Kidney capillary endothelial cell (primary cell): Measurements from ENCODE around the gene ZMYM4.
"Not testable (repeated sequence)": the region's sequence is repeated elsewhere in the genome, so short reads cannot be mapped to it uniquely, and the experiment has no call there.

Source experiments
- DNase-seq: peaks from one replicate; pipeline ENCODE4 v3.0.0-alpha.2; 2018; ENCODE audit warnings: low spot score

Gene ZMYM4

GRCh38 chr1:35326246-35326866, 57.8 kb downstream of the ZMYM4 start:
- no peak for DNase-seq

GRCh38 chr1:35331618-35332017, 63.1 kb downstream of the ZMYM4 start:
- not testable (repeated sequence) for DNase-seq

GRCh38 chr1:35334485-35334884, 66.0 kb downstream of the ZMYM4 start:
- DNase-seq: no peak

GRCh38 chr1:35340519-35340918, 72.0 kb downstream of the ZMYM4 start:
- no peak for DNase-seq

GRCh38 chr1:35345439-35345981, 77.0 kb downstream of the ZMYM4 start:
- no peak for DNase-seq

GRCh38 chr1:35350872-35351271, 82.4 kb downstream of the ZMYM4 start:
- DNase-seq: no peak

- no peak for DNase-seq
Measured at GRCh38 chr1:35359995-35360394, 91.5 kb downstream of the ZMYM4 start.

GRCh38 chr1:35361638-35362037, 93.1 kb downstream of the ZMYM4 start:
- DNase-seq: no peak

GRCh38 chr1:35364741-35365140, 96.2 kb downstream of the ZMYM4 start:
- DNase-seq: no peak

GRCh38 chr1:35367914-35368313, 99.4 kb downstream of the ZMYM4 start:
- DNase-seq: no peak

- peak; percentile 72 for DNase-seq
Measured at GRCh38 chr1:35369922-35370671, 101.6 kb downstream of the ZMYM4 start.

GRCh38 chr1:35371506-35371905, 103.0 kb downstream of the ZMYM4 start:
- no peak for DNase-seq

GRCh38 chr1:35377555-35377954, 109.0 kb downstream of the ZMYM4 start:
- DNase-seq: peak; percentile 55

- DNase-seq: no peak
Measured at GRCh38 chr1:35379317-35380000, 111.0 kb downstream of the ZMYM4 start.

- DNase-seq: not testable (repeated sequence)
Measured at GRCh38 chr1:35380111-35380510, 111.6 kb downstream of the ZMYM4 start.

- no peak for DNase-seq
Measured at GRCh38 chr1:35382107-35382506, 113.6 kb downstream of the ZMYM4 start.

- DNase-seq: no peak
Measured at GRCh38 chr1:35386290-35386689, 117.8 kb downstream of the ZMYM4 start.

- DNase-seq: no peak
Measured at GRCh38 chr1:35386959-35387358, 118.5 kb downstream of the ZMYM4 start.

GRCh38 chr1:35390600-35391494, 122.3 kb downstream of the ZMYM4 start:
- DNase-seq: no peak

GRCh38 chr1:35394386-35394785, 125.9 kb downstream of the ZMYM4 start:
- DNase-seq: no peak

GRCh38 chr1:35398739-35399138, 130.2 kb downstream of the ZMYM4 start:
- no peak for DNase-seq

- no peak for DNase-seq
Measured at GRCh38 chr1:35401049-35401448, 132.5 kb downstream of the ZMYM4 start.
